GM12878 (cell line): ENCODE results near the gene SRF. TPM values are rescaled to one million over a fixed set of nuclear protein-coding genes. Genes with fewer than 3 reads are reported as not detected.

Experiments
- ATF3 ChIP-seq: IDR thresholded peaks from 2 replicates; pipeline ENCODE4 v1.6.1; 2011; ENCODE audit warnings: low read depth, mild to moderate bottlenecking, low read length, moderate library complexity, borderline replicate concordance; ENCODE audit errors: extremely low read depth
- BMI1 ChIP-seq: fragments of 450-650 bp; IDR thresholded peaks from 2 replicates; pipeline ENCODE4 v1.6.1; 2016; ENCODE audit warnings: mild to moderate bottlenecking, moderate library complexity, borderline replicate concordance
- CTCF ChIP-seq, 3 experiments: IDR thresholded peaks in 2 of 3; conservative IDR thresholded peaks in 1 of 3; 2 replicates each; pipeline ENCODE4 v1.5.1; 2011; ENCODE audit warnings: low read depth in 3 of 3, low read length in 3 of 3, mild to moderate bottlenecking in 3 of 3, control low read depth in 2 of 3, moderate library complexity in 2 of 3, inconsistent platforms in 1 of 3, mixed read lengths in 1 of 3; ENCODE audit not compliant: control insufficient read depth in 2 of 3, insufficient read depth in 1 of 3; ENCODE audit errors: extremely low read depth in 1 of 3
- ELK1 ChIP-seq: IDR thresholded peaks from 2 replicates; pipeline ENCODE4 v1.6.1; 2012; ENCODE audit warnings: low read depth, low read length, improper control_type of control experiment
- ETV6 ChIP-seq, 2 experiments: fragments of 450-650 bp in 1 of 2; IDR thresholded peaks in 1 of 2; conservative IDR thresholded peaks in 1 of 2; 2 replicates each; pipeline ENCODE4 v1.6.1; 2014; ENCODE audit warnings: antibody characterized with exemption in 1 of 2, borderline replicate concordance in 1 of 2, low read depth in 1 of 2, mild to moderate bottlenecking in 1 of 2, moderate library complexity in 1 of 2
- JUNB ChIP-seq: IDR thresholded peaks from 2 replicates; pipeline ENCODE4 v1.6.1; 2016; ENCODE audit warnings: antibody characterized with exemption, mild to moderate bottlenecking
- NBN ChIP-seq: fragments of 450-650 bp; IDR thresholded peaks from 2 replicates; pipeline ENCODE4 v1.6.1; 2016
- NFIC ChIP-seq: IDR thresholded peaks from 2 replicates; pipeline ENCODE4 v1.6.1; 2012; ENCODE audit warnings: low read depth, mild to moderate bottlenecking, inconsistent platforms, low read length, moderate library complexity
- NFYB ChIP-seq: IDR thresholded peaks from 2 replicates; pipeline ENCODE4 v1.6.1; 2011; ENCODE audit warnings: low read depth, mild to moderate bottlenecking, low read length, improper control_type of control experiment, moderate library complexity; ENCODE audit not compliant: insufficient read depth
- NR2C2 ChIP-seq: IDR thresholded peaks from 2 replicates; pipeline ENCODE4 v1.6.1; 2011; ENCODE audit warnings: borderline replicate concordance, low read depth; ENCODE audit not compliant: control insufficient read depth, insufficient read length
- RAD21 ChIP-seq: IDR thresholded peaks from 2 replicates; pipeline ENCODE4 v1.6.1; 2011; ENCODE audit warnings: mild to moderate bottlenecking, low read depth, low read length, moderate library complexity; ENCODE audit not compliant: insufficient read depth
- SREBF1 ChIP-seq: IDR thresholded peaks from 2 replicates; pipeline ENCODE4 v1.6.1; 2012; ENCODE audit warnings: mild to moderate bottlenecking, low read length
- YBX1 ChIP-seq: fragments of 450-650 bp; IDR thresholded peaks from 2 replicates; pipeline ENCODE4 v1.6.1; 2016; ENCODE audit warnings: antibody characterized with exemption
- ZBTB4 ChIP-seq: fragments of 450-650 bp; formaldehyde crosslinking; IDR thresholded peaks from 2 replicates; pipeline ENCODE4 v1.4.0; 2022; ENCODE audit warnings: mild to moderate bottlenecking, moderate library complexity
- ZNF207 ChIP-seq: fragments of 450-650 bp; IDR thresholded peaks from 2 replicates; pipeline ENCODE4 v1.6.1; 2014; ENCODE audit warnings: antibody characterized with exemption, mild to moderate bottlenecking, borderline replicate concordance
- polyA plus RNA-seq, 11 experiments: library from polyadenylated mRNA; depleted of rRNA in 4 of 11; unstranded in 6 of 11; stranded (reverse) in 5 of 11; fragments of >200 nt; fragmentation: Nextera tagmentation in 4 of 11; fragmentation: Illumina TruSeq in 1 of 11; extraction: Ambion mirVana in 4 of 11; extraction: Trizol in 1 of 11; gene quantifications; 1 replicate in 1 of 11; 2 replicates in 10 of 11; pipeline versions ENCODE4 v1.2.1 to v1.2.3, GENCODE V29; 2011 to 2016; ENCODE audit warnings: inconsistent platforms in 2 of 11, missing spikeins in 2 of 11, low read depth in 1 of 11
- total RNA-seq, 4 experiments: library from RNA; depleted of rRNA in 3 of 4; stranded (reverse); fragments of >200 nt in 3 of 4; fragmentation: Illumina TruSeq in 1 of 4; extraction: Trizol in 1 of 4; gene quantifications; 2 replicates each; pipeline versions ENCODE4 v1.2.1 to v1.2.3, GENCODE V29; 2013 to 2021
- TF ChIP-seq, protein P1 (sequence below): fragments of 150-350 bp; IDR thresholded peaks from 2 replicates; pipeline ENCODE4 v1.6.1; 2014; ENCODE audit warnings: mild to moderate bottlenecking, low read depth, low read length
- TF ChIP-seq, protein P2 (sequence below): fragments of 450-650 bp; conservative IDR thresholded peaks from 2 replicates; pipeline ENCODE4 v1.6.1; 2017; ENCODE audit warnings: mild to moderate bottlenecking, moderate library complexity

Gene SRF
- total and polyA plus RNA-seq, 10 of the 15 experiments (the other 5 are each of a cell fraction or from before 2014, with no cell fraction given) = 2.3 to 56.3 (median 28.2) TPM

DNA sequence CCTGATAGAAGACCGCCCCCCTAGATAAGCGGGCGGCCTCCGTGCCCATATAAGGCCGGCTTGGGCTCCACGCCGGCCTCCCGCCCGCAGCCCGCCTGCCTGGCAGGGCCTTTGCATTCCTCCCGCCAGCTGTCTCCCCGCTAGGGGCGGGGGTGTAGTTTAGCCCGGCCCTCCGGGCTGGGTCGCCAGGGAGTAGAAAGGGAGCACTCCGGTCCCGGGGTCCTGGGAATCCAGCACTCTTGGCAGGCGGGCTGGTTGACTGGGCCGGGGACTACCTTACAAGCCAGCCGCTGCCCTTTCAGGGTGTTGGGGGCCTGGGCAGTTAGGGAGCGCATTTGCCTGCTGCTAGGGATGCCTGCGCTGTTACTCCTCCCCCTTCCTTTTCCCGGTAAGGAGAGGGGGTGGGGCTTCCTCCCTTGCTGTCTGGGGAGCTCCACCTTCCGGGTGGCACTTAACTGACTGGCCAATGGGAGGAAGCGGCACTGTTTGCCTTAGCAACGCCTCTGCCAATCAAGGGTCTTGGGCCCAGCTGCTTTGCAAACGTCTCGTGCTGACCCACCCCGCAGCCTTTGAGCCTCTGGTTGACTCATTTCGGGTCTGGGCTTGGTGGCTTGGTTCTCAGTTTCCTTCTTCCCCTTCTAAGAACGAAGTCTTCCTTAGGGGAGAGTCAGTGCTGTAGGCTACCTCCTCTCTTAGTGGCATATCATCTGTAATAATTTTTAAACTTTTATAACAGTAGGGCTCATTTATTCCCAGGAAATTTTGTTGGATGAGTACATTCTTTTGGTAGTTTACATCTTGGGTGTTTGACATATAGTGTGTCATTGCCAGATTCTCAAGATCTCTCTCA lies 3.4 kb downstream of the SRF start (continued):
- TF ChIP-seq ZBTB4 (CRISPR knock-in tag) = no peak
- TF ChIP-seq NFYB = peak; percentile 100
- no peak for TF ChIP-seq NR2C2
- TF ChIP-seq RAD21 = no peak
- peak; percentile 76 for TF ChIP-seq ELK1
- TF ChIP-seq NBN = 0 out of 2 replicates have a peak, but pooled peaks have one; percentile 55
- peak; percentile 83 for TF ChIP-seq JUNB
- TF ChIP-seq BMI1 = peak; percentile 94
- 0 out of 2 replicates have a peak, but pooled peaks have one; percentile 35 for TF ChIP-seq ZNF207
- TF ChIP-seq, protein P1, sequence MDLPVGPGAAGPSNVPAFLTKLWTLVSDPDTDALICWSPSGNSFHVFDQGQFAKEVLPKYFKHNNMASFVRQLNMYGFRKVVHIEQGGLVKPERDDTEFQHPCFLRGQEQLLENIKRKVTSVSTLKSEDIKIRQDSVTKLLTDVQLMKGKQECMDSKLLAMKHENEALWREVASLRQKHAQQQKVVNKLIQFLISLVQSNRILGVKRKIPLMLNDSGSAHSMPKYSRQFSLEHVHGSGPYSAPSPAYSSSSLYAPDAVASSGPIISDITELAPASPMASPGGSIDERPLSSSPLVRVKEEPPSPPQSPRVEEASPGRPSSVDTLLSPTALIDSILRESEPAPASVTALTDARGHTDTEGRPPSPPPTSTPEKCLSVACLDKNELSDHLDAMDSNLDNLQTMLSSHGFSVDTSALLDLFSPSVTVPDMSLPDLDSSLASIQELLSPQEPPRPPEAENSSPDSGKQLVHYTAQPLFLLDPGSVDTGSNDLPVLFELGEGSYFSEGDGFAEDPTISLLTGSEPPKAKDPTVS = no peak
- TF ChIP-seq ATF3 = no peak
- TF ChIP-seq, protein P2, sequence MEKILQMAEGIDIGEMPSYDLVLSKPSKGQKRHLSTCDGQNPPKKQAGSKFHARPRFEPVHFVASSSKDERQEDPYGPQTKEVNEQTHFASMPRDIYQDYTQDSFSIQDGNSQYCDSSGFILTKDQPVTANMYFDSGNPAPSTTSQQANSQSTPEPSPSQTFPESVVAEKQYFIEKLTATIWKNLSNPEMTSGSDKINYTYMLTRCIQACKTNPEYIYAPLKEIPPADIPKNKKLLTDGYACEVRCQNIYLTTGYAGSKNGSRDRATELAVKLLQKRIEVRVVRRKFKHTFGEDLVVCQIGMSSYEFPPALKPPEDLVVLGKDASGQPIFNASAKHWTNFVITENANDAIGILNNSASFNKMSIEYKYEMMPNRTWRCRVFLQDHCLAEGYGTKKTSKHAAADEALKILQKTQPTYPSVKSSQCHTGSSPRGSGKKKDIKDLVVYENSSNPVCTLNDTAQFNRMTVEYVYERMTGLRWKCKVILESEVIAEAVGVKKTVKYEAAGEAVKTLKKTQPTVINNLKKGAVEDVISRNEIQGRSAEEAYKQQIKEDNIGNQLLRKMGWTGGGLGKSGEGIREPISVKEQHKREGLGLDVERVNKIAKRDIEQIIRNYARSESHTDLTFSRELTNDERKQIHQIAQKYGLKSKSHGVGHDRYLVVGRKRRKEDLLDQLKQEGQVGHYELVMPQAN = no peak
- peak in 1 of 2 experiments; percentile 64; a peak in 1 of 4 replicates for TF ChIP-seq ETV6 (conservative IDR thresholded peaks at IDR 0.05 in 1 of 2, IDR thresholded peaks at IDR 0.05 in 1 of 2; ENCODE audit: borderline replicate concordance in 1 of 2, low read depth in 1 of 2)
- TF ChIP-seq YBX1 = no peak
- no peak for TF ChIP-seq NFIC
- TF ChIP-seq CTCF (IDR thresholded peaks at IDR 0.05 in 2 of 3, conservative IDR thresholded peaks at IDR 0.05 in 1 of 3; ENCODE audit: control insufficient read depth in 2 of 3, extremely low read depth in 1 of 3, insufficient read depth in 1 of 3, low read depth in 3 of 3, low read length in 3 of 3) = 0 out of 6 replicates have a peak, but pooled peaks of 1 of the 3 experiments have one; percentile 12
- no peak for TF ChIP-seq SREBF1
